GM12891 (cell line): ENCODE measurements around the gene ANK3.

Source experiments
- DNase-seq: peaks from one replicate; pipeline ENCODE4 v3.0.0; 2011; ENCODE audit warnings: low spot score; ENCODE audit not compliant: insufficient read length
- FAIRE-seq: peaks from 2 replicates; lab custom pipeline; 2011; peaks lifted over from hg19 to GRCh38; lab: Jason Lieb, UNC
- PAX5 ChIP-seq: IDR thresholded peaks from 2 replicates; pipeline ENCODE4 v1.6.1; 2011; ENCODE audit warnings: low read length, moderate library complexity, mild to moderate bottlenecking; ENCODE audit not compliant: insufficient read depth, severe bottlenecking
- POLR2A ChIP-seq: IDR thresholded peaks from 2 replicates; pipeline ENCODE4 v1.6.1; 2011; ENCODE audit warnings: low read depth, low read length, control low read depth
- POLR2AphosphoS5 ChIP-seq: IDR thresholded peaks from 2 replicates; pipeline ENCODE4 v1.6.1; 2011; ENCODE audit warnings: low read depth, low read length, control low read depth
- POU2F2 ChIP-seq: IDR thresholded peaks from 2 replicates; pipeline ENCODE4 v1.6.1; 2011; ENCODE audit warnings: low read depth, mild to moderate bottlenecking, control low read depth, low read length, moderate library complexity
- SPI1 ChIP-seq: IDR thresholded peaks from 2 replicates; pipeline ENCODE4 v1.6.1; 2011; ENCODE audit warnings: low read depth, low read length, control low read depth
- TAF1 ChIP-seq: IDR thresholded peaks from 2 replicates; pipeline ENCODE4 v1.6.1; 2011; ENCODE audit warnings: low read depth, low read length, control low read depth

ANK3 gene

DNA sequence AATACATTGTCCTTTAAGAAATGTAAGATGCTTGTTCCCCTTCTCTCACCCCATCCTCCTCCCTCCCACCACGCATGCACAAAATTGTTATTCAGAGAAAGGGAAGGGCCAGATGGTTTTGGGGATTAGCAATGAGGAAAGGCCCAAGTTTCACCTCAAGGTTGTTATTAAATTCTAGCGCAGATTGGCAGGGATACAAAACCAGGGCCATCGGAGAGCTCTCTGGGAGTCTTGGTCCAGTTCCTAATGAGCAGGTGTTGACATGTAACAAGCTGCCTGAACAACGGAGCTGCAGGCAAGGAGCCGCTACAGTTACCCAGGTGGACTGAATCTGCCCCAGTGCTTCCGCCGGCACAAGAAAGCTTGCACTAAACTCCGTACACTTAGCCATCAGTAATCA, 9.7 kb upstream of the ANK3 start:
- no peak for DNase-seq
- no peak for FAIRE-seq
- TF ChIP-seq PAX5 (no peak), POLR2A (no peak), SPI1 (no peak), TAF1 (no peak), POLR2AphosphoS5 (no peak), POU2F2 (no peak)

DNA sequence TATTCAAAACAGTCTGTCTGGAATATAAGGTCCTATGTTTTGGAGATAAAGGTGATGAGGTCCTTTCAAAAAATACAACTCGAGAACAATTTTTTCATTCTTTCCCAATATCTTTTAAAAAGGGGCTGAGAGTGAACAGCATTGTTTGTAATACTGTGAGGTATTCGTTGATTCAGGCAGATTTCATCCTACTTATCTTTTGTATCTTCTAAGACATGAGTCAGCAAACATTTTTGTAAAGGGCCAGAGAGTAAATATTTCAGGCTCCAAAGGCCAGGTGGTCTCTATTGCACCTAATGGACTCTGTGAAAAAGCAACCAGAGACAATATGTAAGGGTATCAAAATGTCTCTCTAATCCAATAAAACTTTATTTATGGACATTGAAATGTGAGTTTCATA, 8.1 kb upstream of the ANK3 start:
- no peak for TF ChIP-seq POLR2A
- TF ChIP-seq PAX5: no peak
- no peak for TF ChIP-seq SPI1
- TF ChIP-seq POU2F2: no peak
- TF ChIP-seq POLR2AphosphoS5: no peak
- TF ChIP-seq TAF1: no peak
- FAIRE-seq (no peak), DNase-seq (no peak)

DNA sequence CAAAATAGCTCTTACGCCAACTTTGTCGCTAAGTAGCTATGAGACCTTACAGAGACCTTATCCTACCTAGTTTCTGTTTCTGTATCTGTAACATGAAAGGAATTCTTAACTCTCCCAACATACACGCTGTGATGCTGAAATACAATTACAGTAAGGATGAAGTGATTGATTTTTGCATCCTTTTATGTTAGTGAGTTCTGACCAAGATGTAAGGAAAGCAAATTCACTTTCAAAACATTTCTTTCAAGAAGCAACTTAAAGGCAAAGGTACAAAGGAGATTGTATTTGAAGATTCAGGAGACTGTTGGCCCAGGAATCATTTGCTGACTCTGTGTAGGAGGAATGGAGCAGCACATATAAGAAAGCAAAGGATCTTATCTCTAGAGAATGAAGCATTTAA, 7.1 kb upstream of the ANK3 start:
- DNase-seq: no peak
- no peak for TF ChIP-seq POU2F2
- no peak for FAIRE-seq

DNA sequence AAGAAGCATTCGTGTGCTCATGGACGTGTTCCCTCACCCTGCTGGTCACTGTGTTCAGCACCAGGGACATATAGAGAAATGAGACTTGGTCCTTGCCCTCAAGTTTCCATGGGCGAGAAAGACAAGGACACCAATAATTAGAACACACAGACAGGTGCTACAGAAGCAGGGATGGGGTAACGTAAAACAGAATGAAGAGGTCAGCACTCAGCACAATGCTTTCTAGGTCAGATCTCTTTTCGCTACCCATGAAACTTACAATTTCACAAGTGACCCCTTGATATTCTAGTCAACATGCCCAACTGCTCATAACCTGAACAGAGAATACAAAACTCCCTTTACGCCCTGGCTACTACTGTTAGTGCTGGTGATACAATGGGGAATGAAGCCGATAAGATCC, 6.0 kb upstream of the ANK3 start:
- DNase-seq (no peak), FAIRE-seq (no peak)
- TF ChIP-seq POLR2A (no peak), POU2F2 (no peak), SPI1 (no peak), PAX5 (no peak), TAF1 (no peak), POLR2AphosphoS5 (no peak)

DNA sequence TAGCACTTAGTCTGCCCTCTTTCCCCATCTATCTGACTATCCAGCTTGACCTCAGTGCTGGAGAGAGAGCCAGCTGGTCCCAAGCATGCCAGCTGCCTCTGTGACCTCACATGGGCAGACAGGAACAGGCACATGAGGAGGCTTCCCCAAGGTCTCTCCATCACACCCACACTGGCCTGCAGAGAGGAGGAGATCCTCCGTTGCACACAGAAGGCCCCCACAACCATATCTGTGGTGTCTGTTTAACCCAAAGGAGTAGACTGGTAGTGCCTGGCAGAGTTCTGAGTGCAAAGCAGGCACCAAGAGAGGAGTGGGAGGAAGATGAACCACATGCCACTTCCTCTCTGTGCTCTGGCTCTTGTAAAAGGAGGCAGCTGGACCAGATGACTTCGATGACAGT, 4.8 kb upstream of the ANK3 start:
- FAIRE-seq: no peak
- TF ChIP-seq POLR2AphosphoS5 (no peak), POU2F2 (no peak), POLR2A (no peak)

DNA sequence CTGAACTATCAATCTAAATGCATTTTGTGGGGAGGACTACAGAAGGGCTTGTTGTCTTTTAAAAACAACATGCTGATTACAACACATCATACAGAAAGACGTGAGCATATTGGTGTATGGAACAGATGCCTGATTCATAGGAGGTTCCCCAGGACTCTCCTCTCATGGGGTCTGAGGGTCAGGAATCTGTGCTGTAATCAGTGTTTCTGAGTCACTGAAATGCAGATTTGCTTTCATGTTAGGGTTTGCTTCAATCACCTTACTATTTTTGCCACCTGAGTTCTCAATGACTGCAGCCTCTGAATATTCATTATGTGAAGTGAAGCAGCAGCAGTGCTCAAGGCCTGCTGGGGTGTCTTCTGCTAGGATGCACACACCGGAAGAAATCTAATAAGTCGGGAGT, 550 bp upstream of the ANK3 start:
- no peak for TF ChIP-seq POLR2A
- no peak for DNase-seq
- no peak for FAIRE-seq

More for the DNA sequence above, 4.8 kb upstream of the ANK3 start:
- no peak for DNase-seq

DNA sequence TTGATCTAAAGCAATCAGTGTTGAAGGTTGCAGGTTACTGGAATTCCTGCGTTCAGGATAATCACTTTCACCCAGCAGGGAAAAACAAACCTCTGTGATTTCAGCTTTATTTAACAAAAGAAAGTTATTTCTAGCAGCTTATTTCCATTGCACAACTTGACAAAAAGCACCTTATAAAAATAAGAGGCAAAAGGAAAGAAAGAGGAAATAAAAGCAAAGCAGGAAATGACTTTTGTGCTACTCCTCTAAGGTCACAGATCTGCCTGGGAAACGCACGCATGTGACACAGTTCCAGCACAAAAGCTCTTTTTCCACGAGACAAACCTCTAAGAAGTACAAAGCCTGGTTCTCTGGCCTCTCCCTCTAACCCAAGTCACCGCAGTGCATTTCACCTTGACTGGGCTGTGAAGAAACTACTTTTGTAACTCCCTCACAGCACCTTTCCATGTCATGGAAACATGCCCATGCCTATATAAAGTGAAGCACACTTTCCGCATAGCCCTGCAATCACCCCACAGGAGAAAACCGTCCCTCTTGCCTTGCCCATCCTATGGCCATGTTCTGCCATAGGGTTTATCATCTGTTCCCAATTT, 870 bp downstream of the ANK3 start:
- FAIRE-seq (no peak), DNase-seq (no peak)
- TF ChIP-seq POLR2AphosphoS5 (no peak), POLR2A (no peak), TAF1 (no peak), SPI1 (no peak), PAX5 (no peak), POU2F2 (no peak)

DNA sequence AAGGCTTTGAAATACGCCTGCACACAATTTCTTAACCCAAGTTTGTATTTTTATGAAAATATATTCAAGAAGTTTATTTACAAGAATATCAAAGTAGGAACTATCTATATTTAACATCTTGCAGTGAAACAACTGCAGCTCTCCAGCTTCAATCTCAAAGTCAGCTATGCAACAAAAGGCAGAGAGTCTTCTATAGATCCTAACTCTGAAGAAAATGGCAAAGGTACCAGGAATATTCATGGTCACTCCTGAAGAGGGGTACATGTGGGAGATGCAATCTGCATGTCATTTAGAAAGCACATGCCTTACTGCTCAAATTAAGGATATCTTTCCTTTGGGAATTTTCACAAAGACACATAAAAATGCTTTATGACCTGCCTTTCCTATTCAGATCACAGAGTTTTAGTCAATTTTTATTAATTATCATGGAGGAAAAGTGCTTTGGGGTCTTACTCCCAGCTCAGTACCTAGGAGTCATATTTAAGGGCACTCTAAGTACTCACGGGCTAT, 1.5 kb downstream of the ANK3 start:
- DNase-seq: no peak
- no peak for TF ChIP-seq SPI1
- TF ChIP-seq POLR2A: no peak
- no peak for FAIRE-seq

DNA sequence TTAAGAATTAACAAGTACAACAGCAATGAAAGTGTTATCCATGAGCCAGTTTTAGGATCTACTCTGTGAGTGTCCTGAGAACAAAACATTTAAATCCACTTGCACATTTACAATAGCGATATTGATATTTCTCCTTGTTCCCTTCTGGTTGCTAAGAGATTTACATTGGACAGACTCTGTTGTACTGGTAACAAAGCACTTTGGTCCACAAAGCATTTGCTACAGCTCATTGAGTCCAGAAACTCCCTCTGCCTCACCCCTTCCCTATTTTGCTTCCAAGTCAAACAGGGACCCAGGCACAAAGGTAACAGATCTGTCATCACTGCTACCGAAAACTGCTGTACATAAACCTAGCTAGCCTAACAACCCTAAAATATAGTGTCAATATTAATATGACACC, 2.1 kb downstream of the ANK3 start:
- FAIRE-seq (no peak), DNase-seq (no peak)
- TF ChIP-seq POLR2A: no peak
- no peak for TF ChIP-seq POU2F2
- TF ChIP-seq PAX5: no peak
- TF ChIP-seq POLR2AphosphoS5: no peak
- TF ChIP-seq SPI1: no peak
- no peak for TF ChIP-seq TAF1

DNA sequence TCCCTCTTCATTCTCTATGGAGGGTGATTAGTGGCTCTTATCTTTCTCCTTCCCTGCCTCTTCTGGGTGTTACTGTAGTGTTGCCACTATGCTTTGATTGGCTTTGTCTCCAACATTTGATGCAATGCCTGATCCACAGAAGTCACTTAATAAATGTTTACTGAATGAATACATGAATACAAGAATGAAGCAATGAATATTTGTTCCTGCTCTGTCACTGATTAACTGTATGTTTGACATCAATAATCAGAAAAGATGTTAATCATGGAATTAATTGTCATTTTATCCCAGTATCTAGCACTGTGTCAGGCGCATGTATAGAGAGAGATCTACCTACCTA, 4.3 kb downstream of the ANK3 start:
- FAIRE-seq (no peak), DNase-seq (no peak)
- no peak for TF ChIP-seq SPI1
- TF ChIP-seq POLR2AphosphoS5: no peak
- TF ChIP-seq POU2F2: no peak
- no peak for TF ChIP-seq PAX5
- no peak for TF ChIP-seq POLR2A
- TF ChIP-seq TAF1: no peak

DNA sequence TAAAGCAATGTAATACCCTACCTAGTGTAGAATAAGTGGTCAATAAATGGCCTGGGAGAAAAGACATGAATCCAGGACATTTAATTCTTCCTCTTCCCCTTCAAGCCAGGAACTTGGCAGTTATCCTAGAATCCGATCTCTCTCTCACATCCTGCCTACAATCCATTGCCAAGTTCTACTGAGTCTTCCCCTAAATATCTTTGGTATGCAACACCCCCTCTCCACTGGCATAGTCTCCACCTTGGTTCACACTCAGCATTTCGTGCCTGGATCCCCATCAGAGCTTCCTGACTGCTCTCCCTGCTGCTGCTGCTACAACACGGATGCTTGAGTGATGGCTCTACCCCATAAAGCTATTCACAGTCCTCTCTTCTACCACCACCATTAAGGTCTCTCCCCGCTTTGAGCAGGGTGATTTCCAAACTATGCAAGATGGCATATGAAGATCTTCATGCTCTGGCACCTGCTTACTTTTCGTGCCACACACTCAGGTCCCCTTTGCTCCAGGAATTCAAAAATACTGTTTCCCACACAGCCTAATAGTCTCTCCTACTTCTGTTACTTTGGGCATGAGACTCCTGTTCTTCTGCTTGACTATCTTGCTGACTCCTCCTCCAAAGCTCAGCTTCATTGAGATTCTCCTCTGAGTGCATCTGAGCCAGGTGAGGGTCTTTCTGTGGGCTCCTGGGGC, 4.8 kb downstream of the ANK3 start:
- FAIRE-seq: no peak
- DNase-seq: no peak
- no peak for TF ChIP-seq POLR2AphosphoS5
- no peak for TF ChIP-seq POU2F2
- TF ChIP-seq PAX5: no peak
- TF ChIP-seq TAF1: no peak
- no peak for TF ChIP-seq SPI1
- no peak for TF ChIP-seq POLR2A
